NCI-H2171 treated with DMSO at 0.1 percent for 48 hours (cell line): ENCODE measurements around the gene H6PD.

Experiments used
- DNase-seq: peaks from one replicate; lab custom pipeline; 2025; lab: John Stamatoyannopoulos, UW

The H6PD gene

DNA sequence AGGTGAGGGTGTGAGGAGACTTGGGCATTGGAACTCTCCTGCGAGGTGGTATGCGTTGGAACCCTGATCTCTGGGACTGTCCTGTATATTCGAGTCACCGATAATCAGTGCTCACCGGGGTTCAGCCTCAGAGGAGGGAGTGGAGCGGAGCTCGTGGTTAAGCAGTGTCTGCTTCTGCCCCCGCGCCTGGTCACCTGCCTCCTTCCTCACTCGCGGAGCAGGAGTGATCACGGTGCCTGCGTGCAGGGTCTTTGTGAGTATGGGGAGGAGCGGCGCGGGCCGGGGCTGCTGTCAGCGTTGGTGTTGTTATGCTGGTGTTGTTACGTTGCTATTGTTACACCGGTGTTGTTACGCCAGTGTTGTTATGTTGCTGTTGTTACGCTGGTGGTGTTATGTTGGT lies 23.3 kb downstream of the H6PD start:
- DNase-seq: no peak

DNA sequence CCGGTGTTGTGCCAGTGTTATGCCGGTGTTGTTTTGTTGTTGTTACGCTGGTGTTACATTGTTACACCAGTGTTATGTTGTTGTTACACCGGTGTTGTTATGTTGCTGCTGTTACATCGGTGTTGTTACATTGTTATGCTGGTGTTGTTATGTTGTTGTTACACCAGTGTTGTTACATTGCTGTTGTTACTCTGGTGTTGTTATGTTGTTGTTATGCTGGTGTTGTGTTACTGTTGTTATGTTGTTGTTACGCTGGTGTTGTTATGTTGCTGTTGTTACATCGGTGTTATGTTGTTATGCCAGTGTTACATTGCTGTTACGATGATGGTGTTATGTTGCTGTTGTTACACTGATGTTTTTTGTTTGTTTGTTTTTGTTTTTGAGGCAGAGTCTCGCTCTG lies 24.1 kb downstream of the H6PD start:
- no peak for DNase-seq

DNA sequence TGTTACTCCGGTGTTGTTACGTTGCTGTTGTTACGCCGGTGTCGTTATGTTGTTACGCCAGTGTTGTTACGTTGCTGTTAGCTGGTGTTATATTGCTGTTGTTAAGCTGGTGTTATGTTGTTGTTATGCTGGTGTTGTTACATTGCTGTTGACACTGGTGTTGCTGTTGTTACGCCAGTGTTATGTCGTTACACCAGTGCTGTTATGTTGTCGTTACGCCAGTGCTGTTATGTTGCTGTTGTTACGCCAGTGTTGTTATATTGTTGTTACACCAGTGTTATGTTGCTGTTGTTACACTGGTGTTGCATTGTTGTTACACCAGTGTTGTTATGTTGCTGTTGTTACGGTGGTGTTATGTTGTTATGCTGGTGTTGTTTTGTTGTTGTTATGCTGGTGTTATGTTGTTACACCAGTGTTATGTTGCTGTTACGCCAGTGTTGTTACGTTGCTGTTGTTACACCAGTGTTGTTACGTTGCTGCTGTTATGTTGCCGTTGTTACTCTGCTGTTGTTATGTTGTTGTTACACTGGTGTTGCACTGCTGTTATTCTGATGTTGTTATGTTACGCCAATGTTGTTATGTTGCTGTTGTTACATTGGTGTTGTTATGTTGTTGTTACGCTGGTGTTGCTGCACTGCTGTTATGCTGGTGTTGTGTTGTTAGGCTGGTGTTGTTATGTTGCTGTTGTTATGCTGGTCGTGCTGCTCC lies 25.6 kb downstream of the H6PD start:
- DNase-seq: no peak

DNA sequence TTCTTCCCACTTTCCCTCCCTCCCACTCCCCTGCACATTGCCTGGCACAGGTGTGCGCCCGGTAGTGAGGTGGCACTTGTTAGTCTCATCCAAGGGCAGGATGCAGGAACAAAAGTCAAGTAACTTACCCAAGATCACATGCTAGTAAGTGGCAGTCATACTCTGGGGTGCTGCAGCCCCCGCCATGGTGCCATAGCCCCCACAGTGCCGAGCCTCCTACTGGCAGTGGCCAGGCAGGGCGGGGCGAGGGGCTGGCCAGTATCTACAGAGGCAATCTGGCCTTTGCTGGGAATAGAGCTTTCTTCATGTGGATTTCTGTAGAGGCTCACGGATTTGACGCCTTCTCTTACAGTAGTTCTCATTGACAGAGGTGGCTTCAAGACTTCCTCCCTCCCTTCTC lies 26.9 kb downstream of the H6PD start:
- no peak for DNase-seq

DNA sequence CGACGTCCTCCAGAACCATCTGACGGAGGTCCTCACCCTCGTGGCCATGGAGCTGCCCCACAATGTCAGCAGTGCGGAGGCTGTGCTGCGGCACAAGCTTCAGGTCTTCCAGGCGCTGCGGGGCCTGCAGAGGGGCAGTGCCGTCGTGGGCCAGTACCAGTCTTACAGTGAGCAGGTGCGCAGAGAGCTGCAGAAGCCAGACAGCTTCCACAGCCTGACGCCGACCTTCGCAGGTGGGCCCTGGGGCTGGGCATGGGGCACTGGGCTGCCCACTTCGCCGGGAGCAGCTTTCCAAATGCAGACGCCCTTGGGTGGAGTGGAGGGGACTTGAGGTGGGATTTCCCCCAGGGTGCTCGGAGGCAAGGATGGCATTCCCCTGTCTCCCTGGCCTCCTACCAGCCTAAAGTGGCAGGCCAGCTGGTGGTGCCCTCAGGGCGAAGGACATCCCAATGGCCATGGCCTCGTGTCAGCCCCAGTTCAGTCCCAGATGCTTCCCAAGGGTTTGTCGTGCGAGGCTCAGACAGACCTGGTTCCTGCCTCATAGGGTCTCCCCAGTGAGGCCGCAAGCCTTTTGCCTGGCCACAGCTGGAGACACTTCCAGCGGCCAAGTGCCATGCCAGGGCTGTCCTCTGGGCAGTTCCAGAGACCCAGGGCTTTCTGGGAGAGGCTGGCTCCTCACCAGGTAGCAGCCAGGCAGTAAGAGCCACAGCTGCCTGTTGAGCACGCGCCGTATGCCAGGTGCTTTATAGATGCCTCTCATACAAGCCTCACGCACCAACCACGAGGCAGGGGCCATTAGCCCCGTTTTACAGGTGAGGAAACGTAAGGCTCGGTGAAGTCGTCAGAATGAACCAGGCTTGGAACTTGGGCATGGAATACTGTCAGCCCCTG lies 27.8 kb downstream of the H6PD start:
- no peak for DNase-seq

DNA sequence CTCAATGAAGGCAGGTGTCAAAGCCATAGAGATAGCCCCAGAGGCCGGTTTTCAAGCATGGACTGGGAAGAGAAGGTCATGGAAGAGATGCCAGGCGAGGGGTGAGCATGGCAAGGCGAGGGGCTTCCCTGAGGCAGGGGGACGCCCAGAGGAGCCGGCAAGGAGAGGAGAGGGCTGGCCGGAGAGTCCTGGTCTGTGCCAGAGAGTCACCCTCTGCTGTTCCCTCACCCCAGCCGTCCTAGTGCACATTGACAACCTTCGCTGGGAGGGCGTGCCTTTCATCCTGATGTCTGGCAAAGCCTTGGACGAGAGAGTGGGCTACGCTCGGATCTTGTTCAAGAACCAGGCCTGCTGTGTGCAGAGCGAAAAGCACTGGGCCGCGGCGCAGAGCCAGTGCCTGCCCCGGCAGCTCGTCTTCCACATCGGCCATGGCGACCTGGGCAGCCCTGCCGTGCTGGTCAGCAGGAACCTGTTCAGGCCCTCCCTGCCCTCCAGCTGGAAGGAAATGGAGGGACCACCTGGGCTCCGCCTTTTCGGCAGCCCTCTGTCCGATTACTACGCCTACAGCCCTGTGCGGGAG lies 28.8 kb downstream of the H6PD start:
- no peak for DNase-seq

DNA sequence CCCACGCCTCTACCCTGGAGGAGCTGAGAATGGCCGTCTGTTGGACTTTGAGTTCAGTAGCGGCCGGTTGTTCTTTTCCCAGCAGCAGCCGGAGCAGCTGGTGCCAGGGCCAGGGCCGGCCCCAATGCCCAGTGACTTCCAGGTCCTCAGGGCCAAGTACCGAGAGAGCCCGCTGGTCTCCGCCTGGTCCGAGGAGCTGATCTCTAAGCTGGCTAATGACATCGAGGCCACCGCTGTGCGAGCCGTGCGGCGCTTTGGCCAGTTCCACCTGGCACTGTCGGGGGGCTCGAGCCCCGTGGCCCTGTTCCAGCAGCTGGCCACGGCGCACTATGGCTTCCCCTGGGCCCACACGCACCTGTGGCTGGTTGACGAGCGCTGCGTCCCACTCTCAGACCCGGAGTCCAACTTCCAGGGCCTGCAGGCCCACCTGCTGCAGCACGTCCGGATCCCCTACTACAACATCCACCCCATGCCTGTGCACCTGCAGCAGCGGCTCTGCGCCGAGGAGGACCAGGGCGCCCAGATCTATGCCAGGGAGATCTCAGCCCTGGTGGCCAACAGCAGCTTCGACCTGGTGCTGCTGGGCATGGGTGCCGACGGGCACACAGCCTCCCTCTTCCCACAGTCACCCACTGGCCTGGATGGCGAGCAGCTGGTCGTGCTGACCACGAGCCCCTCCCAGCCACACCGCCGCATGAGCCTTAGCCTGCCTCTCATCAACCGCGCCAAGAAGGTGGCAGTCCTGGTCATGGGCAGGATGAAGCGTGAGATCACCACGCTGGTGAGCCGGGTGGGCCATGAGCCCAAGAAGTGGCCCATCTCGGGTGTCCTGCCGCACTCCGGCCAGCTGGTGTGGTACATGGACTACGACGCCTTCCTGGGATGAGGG lies 29.7 kb downstream of the H6PD start:
- no peak for DNase-seq

DNA sequence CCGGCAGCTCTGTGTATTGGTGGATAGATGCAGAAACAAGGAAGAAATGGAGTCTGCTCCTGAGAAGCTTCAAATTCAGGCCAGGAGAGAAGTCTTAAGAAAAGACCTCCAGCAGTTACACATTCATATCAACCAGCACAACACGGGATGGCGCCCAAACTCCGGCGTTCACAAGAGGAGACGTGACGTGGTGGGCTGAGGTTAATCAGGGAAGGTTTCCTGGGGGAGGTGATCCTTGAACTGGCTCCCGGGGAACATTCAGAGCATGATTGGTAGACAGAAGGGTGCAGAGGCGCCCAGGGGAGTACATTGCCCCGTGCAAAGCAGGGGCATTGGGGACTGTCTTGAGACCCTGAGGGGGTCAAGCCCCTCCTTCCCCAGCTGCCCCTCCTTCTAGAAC lies 30.5 kb downstream of the H6PD start:
- no peak for DNase-seq

DNA sequence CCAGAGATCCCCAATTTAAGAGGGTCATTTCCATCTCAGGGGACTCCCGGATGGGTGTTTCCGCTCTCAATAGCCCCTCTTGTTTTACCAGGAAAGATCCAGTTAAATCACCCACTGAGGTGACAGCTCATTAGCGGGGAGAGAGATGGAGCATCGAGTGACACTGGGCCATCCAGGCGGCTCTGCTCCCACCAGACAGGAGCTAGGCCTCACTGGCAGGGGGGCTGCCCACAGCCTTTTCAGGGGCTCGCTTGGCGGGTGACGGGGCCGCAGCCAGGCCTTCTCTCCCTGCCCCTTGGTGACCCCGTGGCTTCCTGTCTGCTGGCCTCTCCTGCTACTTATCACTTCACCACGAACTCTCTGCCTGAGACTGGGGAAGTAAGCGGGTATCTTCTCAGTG lies 31.4 kb downstream of the H6PD start:
- DNase-seq: no peak

DNA sequence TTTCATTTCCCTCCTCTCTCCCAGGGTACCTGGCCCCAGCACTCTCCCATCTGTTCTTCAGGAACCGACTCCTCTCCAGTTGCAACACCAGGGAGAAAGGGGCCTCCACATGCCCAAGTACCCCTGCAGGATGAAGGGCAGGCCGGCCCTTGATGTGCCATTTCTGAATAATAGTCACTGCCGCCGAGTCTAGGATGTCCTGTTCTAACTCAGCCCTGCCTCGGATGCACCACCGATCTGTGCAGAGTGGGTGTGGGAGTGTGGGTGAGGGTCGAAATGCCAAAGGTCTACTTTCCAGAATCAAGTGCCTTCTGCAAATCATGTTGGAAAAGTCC lies 32.7 kb downstream of the H6PD start:
- DNase-seq: no peak

DNA sequence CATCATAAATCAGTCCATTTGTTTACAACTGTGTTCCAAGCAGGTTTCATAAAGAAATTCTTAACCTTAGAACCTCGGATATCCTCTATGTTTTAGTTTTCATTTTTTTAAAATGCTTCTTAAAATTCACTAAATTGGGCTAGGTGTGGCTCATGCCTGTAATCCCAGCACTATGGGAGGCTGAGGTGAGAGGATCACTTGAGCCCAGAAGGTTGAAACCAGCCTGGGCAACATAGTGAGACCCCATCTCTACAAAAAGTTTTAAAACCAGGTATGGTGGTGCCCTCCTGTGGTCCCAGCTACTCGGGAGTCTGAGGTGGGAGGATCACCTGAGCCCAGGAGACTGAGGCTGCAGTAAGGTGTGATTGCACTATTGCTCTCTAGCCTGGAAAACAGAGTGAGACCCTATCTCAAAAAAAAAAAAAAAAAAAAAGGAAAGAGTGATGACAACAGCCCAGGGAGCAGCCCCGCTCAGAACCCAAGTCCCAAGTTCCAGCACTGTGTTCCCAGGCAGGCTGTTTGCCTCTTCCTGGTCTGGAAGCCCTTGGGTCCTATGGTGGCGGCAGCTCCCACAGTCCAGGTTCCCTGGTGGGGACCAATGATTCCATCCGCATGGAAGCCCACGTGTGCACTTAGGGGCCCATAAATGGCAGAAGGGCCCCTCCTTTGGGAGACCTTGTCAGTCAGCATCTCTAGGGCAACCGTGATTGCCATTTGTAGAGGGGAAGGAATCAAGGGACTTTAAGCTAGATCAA lies 33.4 kb downstream of the H6PD start:
- DNase-seq: no peak

DNA sequence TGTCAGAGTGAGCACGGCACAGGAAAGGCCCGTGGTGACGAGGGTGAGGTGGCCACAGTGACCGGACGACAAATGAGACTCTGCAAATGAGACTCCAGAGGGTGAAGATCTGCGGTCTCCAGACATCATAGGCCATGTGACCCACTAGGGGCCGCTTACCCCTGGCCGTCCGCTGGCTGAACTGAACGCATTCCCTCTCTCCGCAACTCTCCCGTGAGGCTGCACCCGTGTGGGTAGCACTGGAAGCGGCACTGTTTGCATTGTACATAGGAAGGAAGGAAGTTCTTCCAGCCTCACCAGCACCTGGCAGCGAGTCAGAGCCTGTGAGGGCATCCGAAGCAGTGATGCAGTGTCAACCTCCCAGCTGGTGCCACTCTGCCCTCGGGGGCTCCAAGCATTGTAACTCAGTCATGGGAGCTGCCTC lies 34.5 kb downstream of the H6PD start:
- peak; percentile 39 for DNase-seq

DNA sequence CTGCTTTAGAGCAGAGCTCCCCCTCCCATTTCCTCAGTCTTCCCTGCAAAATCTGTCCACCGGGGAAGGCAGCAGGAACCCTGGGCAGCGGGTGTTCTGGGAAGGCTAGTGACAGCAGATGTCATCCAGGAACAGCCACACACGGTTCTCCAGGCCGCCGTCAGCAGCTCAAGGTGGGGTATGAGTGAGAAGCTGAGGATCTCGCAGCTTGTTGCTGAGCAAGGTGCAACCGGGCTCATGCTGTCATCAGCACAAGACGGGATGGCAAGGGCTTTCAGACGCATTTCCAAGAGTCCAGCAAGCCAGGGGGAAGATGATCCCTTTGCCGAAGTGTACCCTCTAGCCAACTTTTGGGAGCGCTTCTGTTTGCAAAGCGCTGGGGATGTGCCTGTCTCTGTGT lies 35.1 kb downstream of the H6PD start:
- peak; percentile 66 for DNase-seq

DNA sequence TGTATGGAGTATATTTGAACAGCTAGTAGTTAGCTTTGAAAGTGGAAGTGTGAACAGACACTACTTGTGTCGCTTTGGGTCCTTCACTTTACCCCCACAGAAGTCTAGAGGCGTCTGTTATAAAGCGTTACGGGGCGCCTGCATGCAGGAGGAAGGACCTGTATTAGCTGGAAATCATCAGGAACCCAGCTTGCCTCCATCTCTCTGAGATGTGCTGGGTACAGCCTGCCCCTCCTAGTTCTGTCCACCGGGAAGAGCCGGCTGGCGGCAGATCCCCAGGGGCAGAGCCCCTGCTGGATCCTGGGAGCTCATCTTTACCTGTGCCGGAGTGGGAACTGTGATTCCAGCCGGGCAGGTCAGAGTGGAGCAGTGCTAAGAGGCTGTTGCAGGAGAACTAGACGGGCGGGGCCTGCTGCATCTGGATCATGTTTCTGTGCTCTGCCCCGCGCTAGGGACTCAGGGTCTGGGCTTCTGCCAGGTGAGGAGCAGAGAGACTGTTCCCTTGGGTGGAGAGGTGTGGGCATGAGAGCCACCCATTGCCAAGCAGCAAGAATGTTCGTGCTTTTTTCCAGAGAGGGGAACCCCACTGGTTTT lies 35.8 kb downstream of the H6PD start:
- peak; percentile 94 for DNase-seq

DNA sequence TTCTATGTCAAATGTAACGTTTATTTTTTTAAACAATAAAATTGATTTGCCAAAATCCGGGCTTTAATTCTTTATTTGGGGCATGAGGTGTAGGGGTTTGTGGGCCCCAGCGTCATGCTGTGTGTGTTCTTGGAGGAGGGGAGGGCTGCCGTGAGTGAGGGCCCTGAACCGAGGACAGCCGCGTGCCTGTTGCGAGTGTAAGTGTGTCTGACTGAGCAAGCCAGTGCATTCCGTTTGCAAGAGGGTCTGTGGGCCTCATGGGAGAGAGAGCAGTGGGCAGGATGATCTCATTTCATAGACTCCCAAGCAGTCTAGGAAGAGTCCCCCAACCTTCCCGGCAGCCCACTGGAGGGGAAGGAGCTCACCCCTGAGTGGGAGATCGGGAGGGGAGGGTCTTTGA lies 36.7 kb downstream of the H6PD start:
- no peak for DNase-seq

DNA sequence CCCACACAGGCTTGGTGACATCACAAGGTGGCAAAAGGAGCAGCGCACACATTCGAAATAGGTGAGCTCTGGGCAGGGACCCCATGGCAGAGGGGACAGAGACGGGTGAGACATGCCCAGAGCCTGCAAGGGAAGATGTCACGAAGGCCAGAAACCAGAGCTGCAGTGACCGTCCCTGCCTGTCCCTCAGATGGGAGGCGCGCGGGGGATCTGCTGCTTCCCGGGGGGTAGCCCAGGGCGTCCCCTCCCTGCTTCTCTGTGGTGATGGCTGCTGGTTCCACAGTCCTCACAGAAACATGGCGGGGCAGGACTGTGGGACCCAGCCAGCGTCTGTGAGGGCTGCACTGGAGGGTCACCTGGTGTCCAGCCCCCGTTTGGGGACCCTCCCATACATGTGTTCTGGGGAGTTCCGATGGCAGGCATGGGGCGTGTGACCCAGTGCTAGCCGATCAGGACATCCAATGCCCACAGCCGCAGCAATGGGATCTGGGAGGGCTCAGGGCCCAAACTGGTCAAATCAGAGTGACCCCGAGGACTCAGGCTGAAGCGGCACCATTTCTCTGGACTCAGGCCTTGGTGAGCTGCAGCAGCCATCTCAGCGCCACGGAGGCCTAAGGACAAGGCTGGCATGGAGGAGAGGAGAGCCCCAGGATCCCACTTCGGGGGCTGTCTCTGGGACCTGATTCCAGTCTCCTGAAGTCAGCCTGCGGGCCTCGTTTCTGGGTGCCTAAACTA lies 37.5 kb downstream of the H6PD start:
- DNase-seq: no peak

DNA sequence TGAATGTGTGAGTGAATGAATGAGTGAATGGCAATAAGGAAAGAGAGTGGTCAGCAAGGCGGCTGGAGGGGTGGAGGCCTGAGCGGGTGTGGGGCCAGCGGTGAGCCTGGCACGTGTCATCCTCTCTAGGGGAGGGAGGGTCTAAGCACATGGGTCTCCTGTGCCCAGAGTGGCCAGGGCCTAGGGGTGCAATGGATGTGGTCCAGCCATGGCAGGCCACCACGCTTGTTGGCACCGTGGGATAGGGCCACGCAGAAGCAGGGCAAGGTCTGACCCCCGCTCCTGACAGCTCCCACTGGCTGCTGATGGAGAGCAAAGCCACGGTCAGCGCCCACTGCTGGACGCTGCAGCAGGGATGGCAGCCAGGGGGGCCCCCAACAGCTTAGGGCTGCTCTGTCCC lies 38.6 kb downstream of the H6PD start:
- no peak for DNase-seq

DNA sequence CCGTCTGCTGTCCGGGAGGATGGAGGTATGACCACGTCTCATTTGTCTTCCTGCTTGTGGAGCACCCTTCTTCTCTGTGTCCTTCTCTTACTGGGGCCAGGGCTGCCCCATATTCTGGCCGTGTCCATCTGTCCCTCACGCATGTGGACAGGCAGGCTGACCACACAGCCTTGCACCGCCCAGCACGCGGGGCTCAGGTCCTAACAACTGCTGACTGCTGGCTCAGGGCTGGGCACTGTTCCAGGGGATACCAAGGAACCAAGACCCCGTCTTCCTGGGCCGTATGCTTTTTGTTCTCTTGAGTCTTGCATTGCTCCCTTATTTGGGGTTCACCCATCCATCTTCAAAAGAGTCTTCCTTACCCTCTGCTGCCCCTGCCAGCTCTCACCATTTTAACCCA lies 40.6 kb downstream of the H6PD start:
- no peak for DNase-seq

DNA sequence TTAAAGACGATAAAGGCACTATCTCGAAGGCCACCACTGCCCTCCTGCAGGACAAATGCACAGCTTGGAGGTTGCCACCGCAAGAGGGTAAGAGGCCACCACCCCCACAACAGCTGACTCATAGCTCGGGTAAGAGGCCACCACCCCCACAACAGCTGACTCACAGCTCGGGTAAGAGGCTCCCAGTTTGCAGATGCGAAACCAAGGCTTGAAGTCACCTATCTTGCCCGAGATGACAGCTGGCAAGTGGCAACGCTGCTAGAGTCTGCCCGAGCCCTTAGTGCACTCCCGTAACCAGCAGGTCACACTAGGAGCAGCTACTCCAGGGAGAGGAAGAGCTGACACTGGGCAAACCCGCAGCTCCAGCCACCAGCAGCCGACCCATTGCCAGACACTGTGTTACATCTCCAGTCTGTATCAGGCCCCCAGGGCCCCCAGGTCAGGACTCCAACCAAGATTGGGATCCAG lies 41.0 kb downstream of the H6PD start:
- peak; percentile 43 for DNase-seq

DNA sequence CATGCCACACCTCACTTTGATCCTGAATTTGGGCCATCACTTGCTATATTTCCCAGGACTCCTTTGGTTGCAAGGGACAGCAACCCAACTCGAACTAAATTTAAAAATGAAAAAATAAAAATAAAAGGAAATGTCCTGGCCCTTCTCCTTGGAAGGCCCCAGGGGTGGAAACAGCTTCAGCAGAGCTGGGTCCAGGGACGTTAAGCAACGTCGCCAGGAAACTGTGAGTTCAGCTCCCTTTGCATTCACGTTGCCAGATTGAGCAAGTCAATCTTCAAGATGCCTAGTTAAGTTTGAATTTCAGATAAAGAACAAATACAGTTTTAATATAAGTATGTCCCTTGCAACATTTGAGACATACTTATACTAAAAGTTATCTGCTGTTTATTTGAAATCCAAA lies 43.5 kb downstream of the H6PD start:
- no peak for DNase-seq
